Measurements from ENCODE around the gene ATXN7L1. TPM values are rescaled to one million over a fixed set of nuclear protein-coding genes. Genes with fewer than 3 reads are reported as not detected.

The ATXN7L1 gene
- total and polyA plus RNA-seq, 4 donors: 4.2 to 22.5 (median 8.5) TPM

DNA sequence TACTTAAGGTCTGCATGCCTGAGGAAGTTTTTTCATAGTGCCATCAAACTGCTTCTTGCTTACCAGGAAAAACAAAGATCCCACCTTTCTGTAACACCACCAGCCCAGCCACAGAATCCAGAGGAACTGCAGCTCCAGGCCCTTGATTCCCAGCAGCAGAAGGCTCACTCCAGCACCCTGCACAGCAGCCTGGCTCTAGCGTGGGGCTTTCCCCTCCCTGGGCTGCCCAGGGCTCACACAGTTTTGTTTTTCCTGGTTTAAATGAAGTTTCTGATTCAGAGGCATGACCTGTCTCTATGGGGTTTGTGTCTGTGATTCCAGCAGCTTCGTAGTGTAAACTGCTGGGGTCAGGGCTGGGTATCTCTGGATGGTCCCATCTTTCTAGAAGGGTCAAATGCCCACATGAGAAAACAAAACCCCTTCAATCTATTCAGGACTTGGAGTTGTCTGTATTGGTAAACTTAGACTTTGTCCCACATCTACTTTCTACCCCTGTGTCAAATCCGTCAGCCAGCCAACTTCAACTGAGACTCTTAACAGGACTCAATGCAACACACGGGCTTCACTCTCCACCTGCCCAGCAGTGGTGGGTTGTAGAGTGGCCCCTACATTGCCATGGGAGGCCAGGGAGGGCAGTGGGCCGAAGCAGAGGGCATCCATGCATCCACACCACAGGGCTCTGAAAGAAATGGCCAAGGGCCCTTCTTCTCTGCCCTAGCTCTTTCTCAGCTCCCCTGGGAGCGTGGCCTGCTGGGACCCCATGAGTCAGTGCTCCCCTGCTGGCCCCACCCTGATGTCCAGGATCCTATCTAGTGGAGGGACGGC is 73.6 kb downstream of the ATXN7L1 start:
- 91 to 95% methylated on average over 7 of the region's 7 CpGs for WGBS, 2 donors

DNA sequence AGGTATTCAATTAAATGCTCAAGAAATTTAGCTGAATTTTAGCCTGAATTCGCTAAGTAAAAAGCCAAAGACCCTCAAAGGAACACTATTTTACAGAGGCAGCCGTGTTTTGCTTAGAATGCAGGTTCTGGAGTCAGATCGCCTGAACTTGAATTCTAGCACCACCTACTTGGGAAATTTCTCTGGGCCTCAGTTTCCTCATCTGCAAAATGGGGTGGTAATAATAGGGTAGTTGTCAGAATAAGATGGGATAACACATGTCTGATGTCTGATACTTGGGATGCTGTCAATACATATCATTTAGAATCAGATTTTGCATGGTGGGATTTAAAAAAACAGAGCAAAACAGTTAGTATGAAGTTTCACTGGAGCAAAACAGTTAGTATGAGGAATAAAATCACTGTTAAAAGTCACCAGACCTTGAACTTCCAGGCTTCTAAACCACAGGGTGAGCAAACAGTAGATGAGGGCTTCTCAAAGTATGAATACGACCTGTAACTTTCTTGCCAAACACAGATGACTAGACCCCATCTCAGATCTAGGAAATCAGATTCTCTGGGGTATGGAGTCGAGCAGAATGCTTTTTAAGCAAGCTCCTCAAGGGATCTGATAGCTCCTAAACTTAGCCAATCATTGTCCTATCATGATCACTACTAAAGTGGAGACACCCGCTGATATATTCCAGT is 75.4 kb downstream of the ATXN7L1 start:
- no peak overlapping the region for H3K27ac ChIP-seq (ENCODE audit: low read depth in 1 of 2, low read length in 1 of 2)
- H3K36me3 ChIP-seq (ENCODE audit: control insufficient read depth in 4 of 4, insufficient read depth in 4 of 4, low read length in 4 of 4): peaks cover 0 to 2% (median 0%) of the 10 kb centered on the region in 4 donors
- 86 to 91% methylated on average over 6 of the region's 6 CpGs for WGBS, 2 donors
- no peak for DNase-seq
- no peak overlapping the region for H3K4me3 ChIP-seq
- H3K9me3 ChIP-seq (ENCODE audit: control insufficient read depth in 4 of 4, insufficient read depth in 3 of 4, low read length in 3 of 4): no peaks in the 10 kb centered on the region
- H3K27me3 ChIP-seq (ENCODE audit: control insufficient read depth in 3 of 3, insufficient read depth in 3 of 3, low read length in 2 of 3): no peaks in the 10 kb centered on the region
- no peak for ATAC-seq (ENCODE audit: insufficient read depth, low FRiP score)
- H3K4me1 ChIP-seq (ENCODE audit: control insufficient read depth in 5 of 5, insufficient read depth in 5 of 5, low read length in 5 of 5): peaks cover 0 to 2% (median 0%) of the 10 kb centered on the region in 5 donors
- TF ChIP-seq, protein P1, sequence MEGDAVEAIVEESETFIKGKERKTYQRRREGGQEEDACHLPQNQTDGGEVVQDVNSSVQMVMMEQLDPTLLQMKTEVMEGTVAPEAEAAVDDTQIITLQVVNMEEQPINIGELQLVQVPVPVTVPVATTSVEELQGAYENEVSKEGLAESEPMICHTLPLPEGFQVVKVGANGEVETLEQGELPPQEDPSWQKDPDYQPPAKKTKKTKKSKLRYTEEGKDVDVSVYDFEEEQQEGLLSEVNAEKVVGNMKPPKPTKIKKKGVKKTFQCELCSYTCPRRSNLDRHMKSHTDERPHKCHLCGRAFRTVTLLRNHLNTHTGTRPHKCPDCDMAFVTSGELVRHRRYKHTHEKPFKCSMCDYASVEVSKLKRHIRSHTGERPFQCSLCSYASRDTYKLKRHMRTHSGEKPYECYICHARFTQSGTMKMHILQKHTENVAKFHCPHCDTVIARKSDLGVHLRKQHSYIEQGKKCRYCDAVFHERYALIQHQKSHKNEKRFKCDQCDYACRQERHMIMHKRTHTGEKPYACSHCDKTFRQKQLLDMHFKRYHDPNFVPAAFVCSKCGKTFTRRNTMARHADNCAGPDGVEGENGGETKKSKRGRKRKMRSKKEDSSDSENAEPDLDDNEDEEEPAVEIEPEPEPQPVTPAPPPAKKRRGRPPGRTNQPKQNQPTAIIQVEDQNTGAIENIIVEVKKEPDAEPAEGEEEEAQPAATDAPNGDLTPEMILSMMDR (IDR thresholded peaks at IDR 0.05; ENCODE audit: control extremely low read depth, extremely low read depth): no peak
- no peak overlapping the region for H3K9ac ChIP-seq (ENCODE audit: insufficient read depth in 1 of 2, low read length in 2 of 2)

More for the DNA sequence above, 73.6 kb downstream of the ATXN7L1 start:
- no peak for ATAC-seq (ENCODE audit: insufficient read depth, low FRiP score)
- H3K27ac ChIP-seq (ENCODE audit: low read depth in 1 of 2, low read length in 1 of 2): no peak overlapping the region
- TF ChIP-seq, protein P1 (IDR thresholded peaks at IDR 0.05; ENCODE audit: control extremely low read depth, extremely low read depth): no peak
- DNase-seq: no peak
- H3K9me3 ChIP-seq (ENCODE audit: control insufficient read depth in 4 of 4, insufficient read depth in 3 of 4, low read length in 3 of 4): no peaks in the 10 kb centered on the region
- peaks cover 0 to 2% (median 0%) of the 10 kb centered on the region in 5 donors for H3K4me1 ChIP-seq (ENCODE audit: control insufficient read depth in 5 of 5, insufficient read depth in 5 of 5, low read length in 5 of 5)
- H3K36me3 ChIP-seq (ENCODE audit: control insufficient read depth in 4 of 4, insufficient read depth in 4 of 4, low read length in 4 of 4): peaks cover 0 to 2% (median 0%) of the 10 kb centered on the region in 4 donors
- no peaks in the 10 kb centered on the region for H3K27me3 ChIP-seq (ENCODE audit: control insufficient read depth in 3 of 3, insufficient read depth in 3 of 3, low read length in 2 of 3)
- H3K4me3 ChIP-seq: no peak overlapping the region
- no peak overlapping the region for H3K9ac ChIP-seq (ENCODE audit: insufficient read depth in 1 of 2, low read length in 2 of 2)

DNA sequence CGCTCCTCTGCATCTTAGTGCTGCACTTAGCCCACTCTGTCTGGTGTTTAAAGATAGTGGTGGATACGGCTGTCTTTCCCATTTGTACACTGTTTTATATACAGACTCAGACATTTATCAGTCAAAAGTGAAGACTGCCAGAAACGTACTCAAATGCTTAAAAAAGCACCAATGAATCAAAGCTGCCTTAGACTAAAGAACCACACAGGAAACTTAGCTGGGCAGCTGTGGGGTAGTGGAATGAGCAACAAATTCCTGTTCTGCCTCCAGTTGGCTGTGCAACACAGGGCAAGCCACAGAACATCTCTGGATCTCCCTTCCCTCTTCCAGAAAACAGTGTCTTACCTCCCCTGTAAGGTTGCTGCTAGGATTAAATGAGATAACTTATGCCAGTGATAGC is 76.0 kb downstream of the ATXN7L1 start:
- Histone ChIP-seq H3K36me3 (ENCODE audit: control insufficient read depth in 4 of 4, insufficient read depth in 4 of 4, low read length in 4 of 4) (peaks cover 0 to 2% (median 0%) of the 10 kb centered on the region in 4 donors), H3K27me3 (ENCODE audit: control insufficient read depth in 3 of 3, insufficient read depth in 3 of 3, low read length in 2 of 3) (no peaks in the 10 kb centered on the region), H3K9me3 (ENCODE audit: control insufficient read depth in 4 of 4, insufficient read depth in 3 of 4, low read length in 3 of 4) (no peaks in the 10 kb centered on the region), H3K9ac (ENCODE audit: insufficient read depth in 1 of 2, low read length in 2 of 2) (no peak overlapping the region), H3K4me3 (no peak overlapping the region), H3K4me1 (ENCODE audit: control insufficient read depth in 5 of 5, insufficient read depth in 5 of 5, low read length in 5 of 5) (peaks cover 0 to 8% (median 2%) of the 10 kb centered on the region in 5 donors), H3K27ac (ENCODE audit: low read depth in 1 of 2, low read length in 1 of 2) (no peak overlapping the region)
- WGBS, 2 donors: 63 to 65% methylated on average over 3 of the region's 3 CpGs
- DNase-seq (no peak), ATAC-seq (ENCODE audit: insufficient read depth, low FRiP score) (no peak)
- TF ChIP-seq, protein P1 (IDR thresholded peaks at IDR 0.05; ENCODE audit: control extremely low read depth, extremely low read depth): no peak

All from lung (tissue), 12 donors.